Brain microvascular endothelial cell (primary cell): ENCODE results near the gene CCL13.

Experiments
- DNase-seq: peaks from one replicate; pipeline ENCODE4 v3.0.0-alpha.2; 2020
- H3K27ac ChIP-seq: fragments of 250-450 bp; sonication (Bioruptor Pico); 2 replicates; pipeline ENCODE4 v1.5.1; 2020; ENCODE audit warnings: mild to moderate bottlenecking, moderate library complexity
- H3K27me3 ChIP-seq: fragments of 250-450 bp; sonication (Bioruptor Pico); replicated peaks from 2 replicates; pipeline ENCODE4 v1.5.1; 2020; ENCODE audit warnings: mild to moderate bottlenecking
- H3K36me3 ChIP-seq: fragments of 250-450 bp; sonication (Bioruptor Pico); replicated peaks from 2 replicates; pipeline ENCODE4 v1.5.1; 2020; ENCODE audit warnings: mild to moderate bottlenecking
- H3K4me3 ChIP-seq: 2 replicates; pipeline ENCODE4 v1.5.1; 2011; ENCODE audit warnings: low read depth, mild to moderate bottlenecking, control low read depth, low read length, moderate library complexity
- in situ Hi-C: cut with HindIII; loops from 2 replicates; pipeline ENCODE4 v1.10.0; 2017; ENCODE audit warnings: low sequenced_read_pairs, low pct_ligation_motif_present
- TF ChIP-seq, protein P1 (sequence below): IDR thresholded peaks from 2 replicates; pipeline ENCODE4 v1.5.1; 2011; ENCODE audit warnings: low read depth, mild to moderate bottlenecking, moderate library complexity, low read length, control low read depth, inconsistent platforms; ENCODE audit errors: missing control alignments

The CCL13 gene

DNA sequence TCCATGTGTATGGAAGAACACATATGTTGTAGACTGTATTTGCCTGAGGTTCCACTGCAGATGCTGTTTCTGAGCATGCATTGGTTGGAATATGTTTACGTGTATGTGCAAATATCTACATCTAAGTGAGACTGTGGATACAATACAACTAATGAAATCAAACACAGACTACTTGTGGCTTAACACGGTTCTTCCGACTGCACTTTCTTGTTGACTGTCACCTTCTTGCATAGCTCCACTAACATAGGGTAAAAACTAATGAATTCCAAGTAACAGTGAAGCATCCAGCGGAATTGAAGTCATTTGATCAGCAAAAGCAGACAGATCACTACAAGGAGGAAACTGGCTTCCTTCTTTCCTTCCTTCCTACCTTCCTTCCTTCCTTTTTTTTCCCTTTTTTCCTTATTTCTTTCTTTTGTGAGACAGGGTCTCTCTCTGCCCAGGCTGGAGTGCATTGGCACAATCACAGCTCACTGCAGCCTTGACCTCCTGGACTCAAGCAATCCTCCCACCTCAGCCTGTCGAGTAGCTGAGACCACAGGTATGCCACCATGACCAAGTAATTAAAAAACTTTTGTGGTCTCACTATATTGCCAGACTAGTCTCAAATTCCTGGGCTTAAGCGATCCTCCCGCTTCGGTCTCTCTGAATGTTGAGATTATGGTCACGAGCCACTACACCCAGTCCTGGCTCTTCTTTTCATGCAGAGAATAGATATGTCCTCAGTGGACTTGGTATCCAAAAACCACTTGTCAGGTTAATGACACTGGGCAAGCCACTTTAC, 28.7 kb downstream of the CCL13 start:
- no peak for DNase-seq
- no peak overlapping the region for H3K27ac ChIP-seq
- no peaks in the 10 kb centered on the region for H3K36me3 ChIP-seq
- TF ChIP-seq, protein P1, sequence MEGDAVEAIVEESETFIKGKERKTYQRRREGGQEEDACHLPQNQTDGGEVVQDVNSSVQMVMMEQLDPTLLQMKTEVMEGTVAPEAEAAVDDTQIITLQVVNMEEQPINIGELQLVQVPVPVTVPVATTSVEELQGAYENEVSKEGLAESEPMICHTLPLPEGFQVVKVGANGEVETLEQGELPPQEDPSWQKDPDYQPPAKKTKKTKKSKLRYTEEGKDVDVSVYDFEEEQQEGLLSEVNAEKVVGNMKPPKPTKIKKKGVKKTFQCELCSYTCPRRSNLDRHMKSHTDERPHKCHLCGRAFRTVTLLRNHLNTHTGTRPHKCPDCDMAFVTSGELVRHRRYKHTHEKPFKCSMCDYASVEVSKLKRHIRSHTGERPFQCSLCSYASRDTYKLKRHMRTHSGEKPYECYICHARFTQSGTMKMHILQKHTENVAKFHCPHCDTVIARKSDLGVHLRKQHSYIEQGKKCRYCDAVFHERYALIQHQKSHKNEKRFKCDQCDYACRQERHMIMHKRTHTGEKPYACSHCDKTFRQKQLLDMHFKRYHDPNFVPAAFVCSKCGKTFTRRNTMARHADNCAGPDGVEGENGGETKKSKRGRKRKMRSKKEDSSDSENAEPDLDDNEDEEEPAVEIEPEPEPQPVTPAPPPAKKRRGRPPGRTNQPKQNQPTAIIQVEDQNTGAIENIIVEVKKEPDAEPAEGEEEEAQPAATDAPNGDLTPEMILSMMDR = no peak
- in situ Hi-C loops = no loop called here
- no peaks in the 10 kb centered on the region for H3K27me3 ChIP-seq
- no peak overlapping the region for H3K4me3 ChIP-seq

DNA sequence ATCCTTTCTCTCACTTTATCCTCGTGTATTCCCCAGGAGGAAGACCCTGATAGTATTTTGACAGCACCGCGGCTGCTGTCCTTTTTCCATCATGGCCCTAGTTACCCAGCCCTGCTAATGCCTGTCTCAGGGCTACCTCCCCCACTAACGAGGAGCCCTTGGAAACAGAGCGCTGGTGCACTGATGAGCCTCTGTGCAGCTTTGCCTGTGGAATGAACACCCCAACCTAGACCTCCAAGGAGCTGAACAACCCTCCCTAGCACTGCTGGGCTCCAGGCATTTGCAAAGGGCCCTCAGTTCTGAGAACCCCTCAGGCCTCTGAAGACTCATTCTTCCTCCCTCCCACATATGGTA, 30.0 kb downstream of the CCL13 start:
- Histone ChIP-seq H3K27me3 (no peaks in the 10 kb centered on the region), H3K36me3 (no peaks in the 10 kb centered on the region), H3K4me3 (no peak overlapping the region), H3K27ac (no peak overlapping the region)
- DNase-seq = no peak
- in situ Hi-C loops = no loop called here
- TF ChIP-seq, protein P1 = no peak

DNA sequence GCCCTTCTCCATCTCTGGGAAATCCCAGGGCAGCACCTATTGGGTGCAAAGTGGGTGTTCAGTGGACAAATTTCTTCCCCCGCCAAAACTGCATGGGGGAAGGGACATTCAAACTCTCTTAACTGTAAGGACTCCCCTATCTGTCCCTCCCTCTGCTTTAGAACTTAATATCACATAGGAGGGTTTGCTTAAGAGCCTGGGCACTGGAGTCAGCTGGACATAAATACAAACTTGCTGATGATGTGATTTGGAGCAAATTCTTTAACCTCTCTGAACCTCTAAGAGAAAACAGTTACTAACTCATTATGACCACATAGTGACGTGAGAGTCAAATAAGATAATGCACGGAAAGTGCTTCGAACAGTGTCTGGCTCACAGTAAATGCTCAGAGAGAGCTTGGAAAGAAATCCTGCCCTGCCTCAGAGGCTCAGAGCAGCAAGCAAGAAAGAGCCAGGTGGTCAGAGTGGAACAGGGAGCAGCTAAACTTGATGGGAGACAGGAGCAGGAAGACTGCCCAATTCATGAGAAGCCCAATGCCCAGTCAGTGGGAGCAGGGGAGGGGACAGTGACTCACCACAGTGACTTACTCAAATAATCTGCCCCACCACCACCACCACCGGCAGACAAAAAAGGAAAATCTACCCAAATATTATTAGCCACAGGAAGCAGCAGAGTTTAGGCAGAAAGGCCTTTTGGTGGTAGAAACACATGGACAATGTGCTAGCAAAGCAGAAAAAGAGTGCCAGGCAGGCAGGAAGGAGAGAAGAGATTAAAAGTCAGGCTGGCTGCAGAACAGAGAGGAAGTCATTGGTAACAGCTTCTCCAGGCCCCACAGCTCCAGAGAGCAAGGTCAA, 30.6 kb downstream of the CCL13 start:
- no peak for DNase-seq
- TF ChIP-seq, protein P1 = no peak

DNA sequence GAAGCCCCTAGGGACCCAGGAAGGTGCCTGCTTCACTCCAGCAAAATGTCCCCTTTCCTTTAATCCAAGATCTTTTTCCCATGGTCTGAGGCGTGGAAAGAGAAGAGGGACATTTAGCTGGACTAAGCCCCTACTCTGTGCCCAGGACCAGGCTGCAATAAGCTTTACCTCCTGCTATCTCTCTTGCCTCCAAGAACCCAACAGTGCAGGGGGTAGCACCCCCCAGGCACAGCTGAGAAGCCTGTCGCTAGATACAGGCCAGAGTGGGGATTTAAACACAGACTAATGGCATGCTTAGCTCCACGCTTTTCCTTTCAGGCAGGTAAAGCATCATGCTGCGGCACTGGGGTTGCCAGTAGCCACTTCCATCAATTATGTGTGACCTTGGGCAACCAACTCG, 31.3 kb downstream of the CCL13 start:
- TF ChIP-seq, protein P1 = no peak
- H3K27me3 ChIP-seq = no peaks in the 10 kb centered on the region
- H3K36me3 ChIP-seq = no peaks in the 10 kb centered on the region
- no peak overlapping the region for H3K27ac ChIP-seq
- no peak for DNase-seq
- in situ Hi-C loops = no loop called here
- no peak overlapping the region for H3K4me3 ChIP-seq

More for the DNA sequence above, 30.6 kb downstream of the CCL13 start:
- in situ Hi-C loops = no loop called here
- H3K27ac ChIP-seq = no peak overlapping the region
- no peaks in the 10 kb centered on the region for H3K27me3 ChIP-seq
- no peaks in the 10 kb centered on the region for H3K36me3 ChIP-seq
- H3K4me3 ChIP-seq = no peak overlapping the region

DNA sequence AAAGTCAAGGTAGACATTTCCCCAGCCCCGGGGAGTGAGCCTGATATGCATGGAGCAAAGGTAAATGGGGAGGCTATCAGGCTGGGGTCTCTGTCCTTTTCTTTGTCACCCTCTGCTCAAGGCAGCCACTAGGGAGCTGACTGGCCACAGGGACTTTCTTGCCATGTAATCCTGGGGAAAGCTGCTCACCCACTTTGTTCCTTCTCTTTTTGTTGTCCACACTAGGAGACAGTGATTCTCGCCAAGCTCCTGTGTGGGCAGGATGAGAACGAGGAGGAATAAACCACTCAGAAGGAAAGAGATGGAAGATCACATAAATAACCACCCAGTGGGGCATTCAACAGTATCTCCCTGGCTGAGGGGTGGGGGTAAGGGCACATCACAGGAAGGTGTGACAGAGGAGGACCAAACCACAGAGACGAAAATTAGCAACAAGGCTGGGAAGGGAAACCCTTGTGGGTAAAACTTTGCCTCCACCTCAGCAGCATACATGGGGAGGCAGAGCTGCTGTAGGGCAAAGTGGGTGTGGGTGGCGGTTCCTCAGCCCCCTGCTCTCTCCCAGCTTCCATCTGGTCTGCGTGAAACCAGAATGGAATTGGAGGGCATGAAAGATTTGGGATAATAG, 33.0 kb downstream of the CCL13 start:
- TF ChIP-seq, protein P1 = no peak
- DNase-seq = no peak
- no peaks in the 10 kb centered on the region for H3K27me3 ChIP-seq
- no peaks in the 10 kb centered on the region for H3K36me3 ChIP-seq
- H3K4me3 ChIP-seq = no peak overlapping the region
- in situ Hi-C loops = no loop called here
- H3K27ac ChIP-seq = no peak overlapping the region
